ENCODE measurements around the gene TFDP3.

DNA sequence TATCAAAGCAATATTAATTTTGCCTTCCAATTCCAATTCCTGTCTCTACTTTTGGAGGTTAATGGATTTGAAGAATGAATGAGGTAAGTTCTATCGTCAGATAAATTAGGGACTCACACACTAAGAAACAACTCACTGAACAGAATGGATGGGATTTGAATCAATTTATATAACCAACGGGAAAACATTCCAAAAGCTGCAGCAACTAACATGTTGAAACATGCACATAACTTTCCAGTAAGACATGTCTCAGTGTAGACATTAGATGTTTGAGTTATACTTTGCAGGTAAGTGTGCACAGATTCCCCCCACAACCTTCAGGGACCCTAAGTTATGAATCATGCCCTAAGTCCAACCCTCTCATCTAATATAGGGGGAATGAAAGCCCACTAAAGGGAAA, 34.3 kb downstream of the TFDP3 start:
- TF ChIP-seq POLR2A (IDR thresholded peaks at IDR 0.05): no peak
- TF ChIP-seq CTCF (IDR thresholded peaks at IDR 0.05): no peak

Data from Peyer's patch (tissue), 4 donors.